DOHH2 (cell line): Measurements from ENCODE around the gene PCDHGA12.

Source experiments
- CTCF ChIP-seq: fragments of 200-600 bp; sonication (generic); IDR thresholded peaks from one replicate; pipeline ENCODE4 v1.5.1; 2014; ENCODE audit warnings: antibody characterized with exemption, mild to moderate bottlenecking, low read depth, low read length; ENCODE audit not compliant: poor library complexity, severe bottlenecking
- EZH2phosphoT487 ChIP-seq: fragments of 200-600 bp; sonication (generic); IDR thresholded peaks from 2 replicates; pipeline ENCODE4 v1.6.1; 2017; ENCODE audit warnings: borderline replicate concordance, mild to moderate bottlenecking, antibody characterized with exemption, low read length, moderate library complexity, mixed read lengths

DNA sequence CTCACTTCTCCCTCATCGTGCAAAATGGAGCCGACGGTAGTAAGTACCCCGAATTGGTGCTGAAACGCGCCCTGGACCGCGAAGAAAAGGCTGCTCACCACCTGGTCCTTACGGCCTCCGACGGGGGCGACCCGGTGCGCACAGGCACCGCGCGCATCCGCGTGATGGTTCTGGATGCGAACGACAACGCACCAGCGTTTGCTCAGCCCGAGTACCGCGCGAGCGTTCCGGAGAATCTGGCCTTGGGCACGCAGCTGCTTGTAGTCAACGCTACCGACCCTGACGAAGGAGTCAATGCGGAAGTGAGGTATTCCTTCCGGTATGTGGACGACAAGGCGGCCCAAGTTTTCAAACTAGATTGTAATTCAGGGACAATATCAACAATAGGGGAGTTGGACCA, 979 bp downstream of the PCDHGA12 start:
- TF ChIP-seq CTCF (no peak), EZH2phosphoT487 (no peak)
